Dendritic cell treated with granulocyte-macrophage colony-stimulating factor and Interleukin-4, amounts not matched to agents 40 ng/mL and 50 ng/mL, for 4 days (primary cell): ENCODE measurements around the gene EYS.

Experiments used
- H3K27ac Mint-ChIP-seq: one replicate; pipeline ENCODE4 v1.8.0; 2022; ENCODE audit warnings: mild to moderate bottlenecking, mixed read lengths
- H3K27me3 Mint-ChIP-seq: one replicate; pipeline ENCODE4 v1.8.0; 2022; ENCODE audit warnings: mild to moderate bottlenecking, mixed read lengths
- H3K36me3 Mint-ChIP-seq: one replicate; pipeline ENCODE4 v1.8.0; 2022; ENCODE audit warnings: low read depth, mixed read lengths
- H3K4me1 Mint-ChIP-seq: one replicate; pipeline ENCODE4 v1.8.0; 2022; ENCODE audit warnings: low read depth, mixed read lengths
- H3K4me3 Mint-ChIP-seq: one replicate; pipeline ENCODE4 v1.8.0; 2022; ENCODE audit warnings: mild to moderate bottlenecking, moderate library complexity, mixed read lengths
- H3K9me3 Mint-ChIP-seq: one replicate; pipeline ENCODE4 v1.8.0; 2022; ENCODE audit warnings: mixed read lengths
- intact Hi-C: fragments of 100-400 bp; cut with micrococcal nuclease; formaldehyde crosslinking; loops from one replicate; pipeline ENCODE4 v1.15.0; 2022

The EYS gene

DNA sequence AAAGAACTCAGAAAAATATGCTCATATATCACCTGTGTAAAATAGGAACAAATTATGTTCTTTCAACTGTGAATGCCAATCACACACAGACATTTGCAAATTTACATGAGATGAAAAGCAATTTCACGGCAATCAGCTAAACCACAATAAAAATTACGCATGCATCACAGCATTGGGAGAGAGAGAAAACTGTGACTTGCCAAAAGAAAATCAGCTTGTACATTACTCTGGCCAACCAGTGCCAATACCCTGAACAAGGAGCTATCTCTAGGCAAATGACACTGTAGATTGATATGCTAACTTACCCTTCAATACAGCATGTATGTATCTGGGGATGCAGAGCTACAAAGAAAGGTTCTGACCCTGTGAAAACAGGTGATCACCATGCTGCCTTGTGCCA, 515.6 kb downstream of the EYS start:
- H3K4me3 Mint-ChIP-seq, result no peak overlapping the region
- H3K4me1 Mint-ChIP-seq, result no peaks in the 10 kb centered on the region
- no peaks in the 10 kb centered on the region for H3K36me3 Mint-ChIP-seq
- intact Hi-C loops, result no loop called here
- no peaks in the 10 kb centered on the region for H3K27me3 Mint-ChIP-seq
- H3K27ac Mint-ChIP-seq, result no peak overlapping the region
- peaks cover 5% of the 10 kb centered on the region for H3K9me3 Mint-ChIP-seq

DNA sequence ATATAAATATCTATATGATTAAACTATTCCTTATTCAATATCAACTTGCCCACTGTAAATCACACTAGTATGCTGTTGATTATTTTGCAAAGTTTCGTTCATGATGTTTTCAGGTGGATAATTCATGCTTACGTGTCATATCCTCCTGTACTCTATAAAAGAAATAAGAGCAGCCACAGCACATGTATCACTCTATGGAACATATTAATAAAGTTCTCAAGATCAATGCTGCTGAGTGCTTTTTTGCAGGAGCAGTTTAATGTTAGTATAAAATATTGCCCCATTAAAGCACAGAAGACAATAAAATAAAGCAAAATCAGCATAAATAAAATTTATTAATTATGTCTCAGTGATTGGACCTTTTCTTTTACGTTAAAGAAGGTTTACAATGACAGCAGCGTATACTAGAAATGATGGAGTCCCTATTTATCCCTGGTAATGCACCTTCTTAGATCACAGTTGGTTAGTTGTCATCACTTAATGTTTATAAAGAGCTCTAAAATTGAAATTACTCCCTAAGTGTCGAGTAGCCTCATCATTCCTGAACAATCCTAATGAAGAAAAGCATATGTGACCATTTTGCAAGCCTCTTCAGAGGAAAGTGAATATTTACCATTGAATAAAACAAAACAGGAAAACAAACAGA, 517.7 kb downstream of the EYS start:
- Mint-ChIP-seq H3K27me3 (no peaks in the 10 kb centered on the region), H3K4me3 (no peak overlapping the region), H3K4me1 (no peaks in the 10 kb centered on the region), H3K36me3 (no peaks in the 10 kb centered on the region), H3K9me3 (no peaks in the 10 kb centered on the region), H3K27ac (no peak overlapping the region)
- intact Hi-C loops, result no loop called here

DNA sequence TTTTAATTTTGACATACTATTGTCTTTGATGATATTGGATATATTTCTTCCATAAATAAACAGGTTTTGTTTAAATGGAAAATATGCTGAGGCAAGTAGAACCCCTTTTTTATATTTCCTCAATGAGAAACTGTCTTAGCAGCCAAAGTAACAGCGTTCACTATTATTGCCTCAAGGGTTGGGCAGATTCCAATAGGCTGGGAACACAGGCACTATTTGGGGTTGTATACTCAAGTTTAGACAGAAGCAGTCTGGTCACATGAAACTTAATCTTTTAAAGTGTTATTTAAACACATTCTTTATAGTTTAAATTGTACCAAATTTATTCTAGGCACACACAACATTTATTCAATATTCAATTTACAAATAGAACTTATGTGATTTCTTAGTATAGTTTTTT, 520.2 kb downstream of the EYS start:
- Mint-ChIP-seq H3K9me3 (no peaks in the 10 kb centered on the region), H3K27me3 (no peaks in the 10 kb centered on the region), H3K27ac (no peak overlapping the region), H3K4me1 (no peaks in the 10 kb centered on the region), H3K36me3 (no peaks in the 10 kb centered on the region), H3K4me3 (no peak overlapping the region)
- intact Hi-C loops, result no loop called here

GRCh38 chr6:65182681-65183080, 524.3 kb downstream of the EYS start:
- Mint-ChIP-seq H3K27me3 (no peaks in the 10 kb centered on the region), H3K4me3 (no peak overlapping the region), H3K27ac (no peak overlapping the region), H3K4me1 (no peaks in the 10 kb centered on the region), H3K36me3 (no peaks in the 10 kb centered on the region), H3K9me3 (peaks cover 16% of the 10 kb centered on the region)
- intact Hi-C loops, result no loop called here

DNA sequence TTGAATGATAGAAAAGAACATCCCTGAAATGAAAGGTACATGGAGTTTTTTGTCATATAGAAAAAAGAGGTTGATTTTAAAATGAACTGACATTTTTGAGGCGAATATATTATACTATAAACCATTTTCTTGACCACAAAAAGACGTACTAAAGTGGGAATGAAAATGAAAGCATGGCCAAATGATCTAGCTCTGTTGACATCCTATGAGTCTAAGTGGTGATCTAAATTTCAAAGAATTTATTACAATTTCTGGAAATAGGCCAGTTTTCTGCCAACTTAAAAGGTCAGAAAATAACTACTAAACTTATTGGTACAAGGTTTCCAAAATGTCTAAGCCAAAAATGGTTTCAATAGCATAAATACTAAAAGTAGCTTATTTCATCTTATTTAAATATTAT, 536.8 kb downstream of the EYS start:
- Mint-ChIP-seq H3K4me1 (no peaks in the 10 kb centered on the region), H3K27me3 (no peaks in the 10 kb centered on the region), H3K36me3 (no peaks in the 10 kb centered on the region), H3K27ac (no peak overlapping the region), H3K9me3 (peaks cover 9% of the 10 kb centered on the region), H3K4me3 (no peak overlapping the region)
- intact Hi-C loops, result no loop called here

GRCh38 chr6:65161661-65162060, 545.4 kb downstream of the EYS start:
- Mint-ChIP-seq H3K9me3 (peaks cover 11% of the 10 kb centered on the region), H3K27ac (no peak overlapping the region), H3K4me1 (no peaks in the 10 kb centered on the region), H3K4me3 (no peak overlapping the region), H3K36me3 (no peaks in the 10 kb centered on the region), H3K27me3 (no peaks in the 10 kb centered on the region)
- intact Hi-C loops, result no loop called here

GRCh38 chr6:65157025-65157424, 550.0 kb downstream of the EYS start:
- H3K4me1 Mint-ChIP-seq, result no peaks in the 10 kb centered on the region
- H3K27ac Mint-ChIP-seq, result no peak overlapping the region
- H3K4me3 Mint-ChIP-seq, result no peak overlapping the region
- H3K27me3 Mint-ChIP-seq, result no peaks in the 10 kb centered on the region
- H3K36me3 Mint-ChIP-seq, result no peaks in the 10 kb centered on the region
- peaks cover 6% of the 10 kb centered on the region for H3K9me3 Mint-ChIP-seq
- intact Hi-C loops, result no loop called here

DNA sequence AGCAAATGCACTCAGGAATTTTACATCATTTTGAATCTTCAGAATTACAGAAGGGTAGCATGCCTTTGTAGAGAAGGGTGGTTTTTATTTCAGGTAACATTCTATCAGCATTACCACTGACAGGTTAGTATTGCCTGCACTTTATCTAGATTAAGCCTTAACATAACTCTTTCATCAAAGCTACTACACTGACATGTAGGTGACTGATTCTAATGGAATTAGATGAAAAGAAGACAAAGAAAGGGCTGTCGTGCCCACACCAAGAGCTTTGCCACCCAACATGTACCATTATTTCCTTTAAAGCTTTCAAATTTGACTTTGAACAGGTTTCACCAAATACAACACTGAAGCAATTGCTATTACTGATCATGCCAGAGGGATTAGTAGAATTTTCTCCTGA, 551.9 kb downstream of the EYS start:
- Mint-ChIP-seq H3K4me3 (no peak overlapping the region), H3K27ac (no peak overlapping the region), H3K4me1 (no peaks in the 10 kb centered on the region), H3K9me3 (no peaks in the 10 kb centered on the region), H3K36me3 (no peaks in the 10 kb centered on the region), H3K27me3 (no peaks in the 10 kb centered on the region)
- intact Hi-C loops, result no loop called here

DNA sequence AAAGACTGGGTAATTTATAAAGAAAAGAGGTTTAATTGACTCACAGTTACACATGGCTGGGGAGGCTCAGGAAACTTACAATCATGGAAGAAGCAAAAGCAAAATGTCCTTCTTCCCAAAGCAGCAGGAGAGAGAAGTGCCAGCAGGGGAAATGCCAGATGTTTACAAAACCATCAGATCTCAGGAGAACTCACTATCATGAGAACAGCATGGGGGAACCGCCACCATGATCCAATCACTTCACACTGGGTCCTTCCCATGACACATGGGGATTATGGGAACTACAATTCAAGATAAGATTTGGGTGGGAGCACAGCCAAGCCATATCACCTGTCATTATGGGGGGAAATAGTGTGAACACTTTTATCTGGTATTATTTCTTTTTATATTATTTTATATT, 557.2 kb downstream of the EYS start:
- H3K27ac Mint-ChIP-seq, result no peak overlapping the region
- intact Hi-C loops, result no loop called here
- no peaks in the 10 kb centered on the region for H3K4me1 Mint-ChIP-seq
- peaks cover 17% of the 10 kb centered on the region for H3K9me3 Mint-ChIP-seq
- H3K4me3 Mint-ChIP-seq, result no peak overlapping the region
- H3K27me3 Mint-ChIP-seq, result no peaks in the 10 kb centered on the region
- H3K36me3 Mint-ChIP-seq, result no peaks in the 10 kb centered on the region

DNA sequence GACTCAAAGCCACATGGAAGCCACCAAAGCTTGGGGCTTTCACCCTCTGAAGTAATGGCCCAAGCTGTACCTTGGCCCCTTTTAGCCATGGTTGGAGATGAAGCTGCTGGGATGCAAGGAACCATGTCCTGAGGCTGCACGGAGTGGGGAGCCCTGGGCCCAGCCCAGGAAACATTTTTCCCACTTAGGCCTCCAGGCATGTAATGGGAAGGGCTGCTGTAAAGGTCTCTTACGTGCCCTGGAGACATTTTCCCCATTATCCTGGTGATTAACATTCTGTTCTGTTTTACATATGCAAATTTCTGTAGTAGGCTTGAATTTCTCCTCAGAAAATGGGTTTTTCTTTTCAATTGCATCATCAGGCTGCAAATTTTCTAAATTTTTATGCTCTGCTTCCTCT, 558.2 kb downstream of the EYS start:
- Mint-ChIP-seq H3K27me3 (no peaks in the 10 kb centered on the region), H3K27ac (no peak overlapping the region), H3K4me3 (no peak overlapping the region), H3K36me3 (no peaks in the 10 kb centered on the region), H3K9me3 (peaks cover 17% of the 10 kb centered on the region), H3K4me1 (no peaks in the 10 kb centered on the region)
- intact Hi-C loops, result no loop called here

- no peaks in the 10 kb centered on the region for H3K36me3 Mint-ChIP-seq
- H3K9me3 Mint-ChIP-seq, result peaks cover 28% of the 10 kb centered on the region
- no peaks in the 10 kb centered on the region for H3K4me1 Mint-ChIP-seq
- intact Hi-C loops, result no loop called here
- no peak overlapping the region for H3K27ac Mint-ChIP-seq
- H3K4me3 Mint-ChIP-seq, result no peak overlapping the region
- H3K27me3 Mint-ChIP-seq, result no peaks in the 10 kb centered on the region
These were observed 571.5 kb downstream of the EYS start for GRCh38 chr6:65135567-65135966.

DNA sequence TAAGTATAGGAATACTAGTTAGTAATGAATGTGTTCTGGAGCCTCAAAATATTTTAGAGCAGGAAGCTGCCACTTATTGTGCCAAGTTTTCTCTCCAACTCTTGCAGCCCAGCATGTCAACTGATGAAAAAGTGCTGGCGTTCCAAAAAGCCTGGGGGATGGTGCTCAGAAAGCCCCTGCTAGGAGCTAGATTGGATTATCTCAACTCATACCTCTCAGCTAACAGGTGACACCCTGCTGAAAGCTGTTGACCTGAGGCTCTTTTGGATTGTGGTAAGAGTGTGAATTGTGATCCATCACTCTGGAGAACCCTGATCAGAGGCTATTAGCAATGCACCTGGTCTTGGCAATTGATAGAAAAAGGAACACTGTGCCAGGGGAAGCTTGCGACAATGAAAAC, 580.4 kb downstream of the EYS start:
- Mint-ChIP-seq H3K27me3 (no peaks in the 10 kb centered on the region), H3K4me3 (no peak overlapping the region), H3K36me3 (no peaks in the 10 kb centered on the region)

GRCh38 chr6:65123521-65123920, 583.5 kb downstream of the EYS start:
- no peaks in the 10 kb centered on the region for H3K4me1 Mint-ChIP-seq
- peaks cover 13% of the 10 kb centered on the region for H3K9me3 Mint-ChIP-seq
- H3K27ac Mint-ChIP-seq, result no peak overlapping the region
- H3K36me3 Mint-ChIP-seq, result no peaks in the 10 kb centered on the region
- no peak overlapping the region for H3K4me3 Mint-ChIP-seq
- H3K27me3 Mint-ChIP-seq, result no peaks in the 10 kb centered on the region
- intact Hi-C loops, result no loop called here

More for the DNA sequence above, 580.4 kb downstream of the EYS start:
- intact Hi-C loops, result no loop called here
- H3K9me3 Mint-ChIP-seq, result peaks cover 8% of the 10 kb centered on the region
- no peak overlapping the region for H3K27ac Mint-ChIP-seq
- no peaks in the 10 kb centered on the region for H3K4me1 Mint-ChIP-seq

- Mint-ChIP-seq H3K27me3 (no peaks in the 10 kb centered on the region), H3K4me1 (no peaks in the 10 kb centered on the region), H3K27ac (no peak overlapping the region), H3K4me3 (no peak overlapping the region), H3K9me3 (peaks cover 21% of the 10 kb centered on the region), H3K36me3 (no peaks in the 10 kb centered on the region)
- intact Hi-C loops, result no loop called here
These were observed 589.1 kb downstream of the EYS start for GRCh38 chr6:65117817-65118409.

GRCh38 chr6:65116326-65116725, 590.7 kb downstream of the EYS start:
- Mint-ChIP-seq H3K36me3 (no peaks in the 10 kb centered on the region), H3K27ac (no peak overlapping the region), H3K4me3 (no peak overlapping the region), H3K4me1 (no peaks in the 10 kb centered on the region), H3K27me3 (no peaks in the 10 kb centered on the region), H3K9me3 (peaks cover 21% of the 10 kb centered on the region)
- intact Hi-C loops, result no loop called here
